Vagina (tissue), 2 donors: ENCODE results near the gene AGBL4. TPM values are rescaled to one million over a fixed set of nuclear protein-coding genes. Genes with fewer than 3 reads are reported as not detected.

ENCODE experiments used
- DNase-seq, 2 donors: peaks; one replicate each; pipeline ENCODE4 v3.0.0-alpha.2; 2017; ENCODE audit errors: extremely low spot score in 2 of 2
- H3K27ac ChIP-seq: fragments of 200-600 bp; sonication (generic); one replicate; pipeline ENCODE4 v1.5.1; 2019
- H3K27me3 ChIP-seq: fragments of 200-600 bp; sonication (generic); one replicate; pipeline ENCODE4 v1.5.1; 2019
- H3K36me3 ChIP-seq, 2 donors: fragments of 200-600 bp; sonication (generic); one replicate each; pipeline ENCODE4 v1.5.1; 2017 to 2019
- H3K4me1 ChIP-seq: fragments of 200-600 bp; sonication (generic); one replicate; pipeline ENCODE4 v1.5.1; 2019
- H3K4me3 ChIP-seq, 2 donors: fragments of 200-600 bp; sonication (generic); 1 replicate in 1 of 2; 2 replicates in 1 of 2; pipeline ENCODE4 v1.5.1; 2016 to 2019
- H3K9me3 ChIP-seq: fragments of 200-600 bp; sonication (generic); one replicate; pipeline ENCODE4 v1.5.1; 2019
- CTCF ChIP-seq, 3 experiments: fragments of 450-650 bp in 2 of 3; fragments of 200-600 bp in 1 of 3; sonication (generic) in 1 of 3; IDR thresholded peaks; one replicate each; pipeline ENCODE4 v1.5.1; 2017 to 2019; ENCODE audit warnings: antibody characterized with exemption in 3 of 3, mild to moderate bottlenecking in 2 of 3, moderate library complexity in 2 of 3
- POLR2A ChIP-seq, 2 donors: fragments of 450-650 bp; IDR thresholded peaks; one replicate each; pipeline ENCODE4 v1.6.1; 2017; ENCODE audit warnings: antibody characterized with exemption in 2 of 2, mild to moderate bottlenecking in 2 of 2, moderate library complexity in 2 of 2
- POLR2AphosphoS5 ChIP-seq, 2 donors: sonication (generic); formaldehyde crosslinking; IDR thresholded peaks; one replicate each; pipeline ENCODE4 v1.9.0; 2017; ENCODE audit warnings: antibody characterized with exemption in 2 of 2, mild to moderate bottlenecking in 2 of 2, low read depth in 1 of 2; ENCODE audit not compliant: insufficient read depth in 1 of 2
- intact Hi-C: fragments of 100-400 bp; cut with DNase I; formaldehyde crosslinking; loops from one replicate; pipeline ENCODE4 v1.15.1; 2023
- total RNA-seq: library from RNA; depleted of rRNA; stranded (reverse); fragments of >200 nt; gene quantifications from one replicate; pipeline ENCODE4 v1.2.3, GENCODE V29; 2016

Gene AGBL4
- total RNA-seq, 1 donor from 2014 or later = not detected

- Histone ChIP-seq H3K36me3 (no peaks in the 10 kb centered on the region), H3K9me3 (no peaks in the 10 kb centered on the region), H3K4me3 (no peak overlapping the region), H3K27ac (no peak overlapping the region), H3K4me1 (no peaks in the 10 kb centered on the region), H3K27me3 (no peaks in the 10 kb centered on the region)
- TF ChIP-seq POLR2AphosphoS5 (IDR thresholded peaks at IDR 0.05; ENCODE audit: insufficient read depth in 1 of 2, low read depth in 1 of 2) (no peak), POLR2A (IDR thresholded peaks at IDR 0.05) (no peak), CTCF (IDR thresholded peaks at IDR 0.05) (no peak)
- no peak for DNase-seq
- intact Hi-C loops = no loop called here
Measured at GRCh38 chr1:49136738-49137251, 887.0 kb downstream of the AGBL4 start.

GRCh38 chr1:49125746-49126145 is 898.0 kb downstream of the AGBL4 start:
- intact Hi-C loops = no loop called here
- H3K4me1 ChIP-seq = no peaks in the 10 kb centered on the region

GRCh38 chr1:49111931-49112330 is 911.8 kb downstream of the AGBL4 start:
- H3K9me3 ChIP-seq = no peaks in the 10 kb centered on the region
- intact Hi-C loops = no loop called here
- H3K36me3 ChIP-seq = no peaks in the 10 kb centered on the region
- H3K4me3 ChIP-seq = no peak overlapping the region
- no peaks in the 10 kb centered on the region for H3K4me1 ChIP-seq
- no peaks in the 10 kb centered on the region for H3K27me3 ChIP-seq
- no peak for DNase-seq
- H3K27ac ChIP-seq = no peak overlapping the region
- TF ChIP-seq POLR2A (IDR thresholded peaks at IDR 0.05) = no peak

More at GRCh38 chr1:49125746-49126145, 898.0 kb downstream of the AGBL4 start:
- no peak for DNase-seq
- H3K27me3 ChIP-seq = no peaks in the 10 kb centered on the region
- no peaks in the 10 kb centered on the region for H3K9me3 ChIP-seq
- H3K4me3 ChIP-seq = no peak overlapping the region
- no peak overlapping the region for H3K27ac ChIP-seq
- no peaks in the 10 kb centered on the region for H3K36me3 ChIP-seq
- TF ChIP-seq POLR2AphosphoS5 (IDR thresholded peaks at IDR 0.05; ENCODE audit: insufficient read depth in 1 of 2, low read depth in 1 of 2) = no peak
- no peak for TF ChIP-seq CTCF (IDR thresholded peaks at IDR 0.05)
- no peak for TF ChIP-seq POLR2A (IDR thresholded peaks at IDR 0.05)

- H3K4me3 ChIP-seq = no peak overlapping the region
- no peaks in the 10 kb centered on the region for H3K9me3 ChIP-seq
- no peak for DNase-seq
- H3K27ac ChIP-seq = no peak overlapping the region
- H3K4me1 ChIP-seq = no peaks in the 10 kb centered on the region
- no peaks in the 10 kb centered on the region for H3K36me3 ChIP-seq
- H3K27me3 ChIP-seq = no peaks in the 10 kb centered on the region
- TF ChIP-seq CTCF (IDR thresholded peaks at IDR 0.05) = no peak
- TF ChIP-seq POLR2AphosphoS5 (IDR thresholded peaks at IDR 0.05; ENCODE audit: insufficient read depth in 1 of 2, low read depth in 1 of 2) = no peak
- TF ChIP-seq POLR2A (IDR thresholded peaks at IDR 0.05) = no peak
- intact Hi-C loops = no loop called here
Measured at GRCh38 chr1:49106445-49106844, 917.3 kb downstream of the AGBL4 start.

- TF ChIP-seq POLR2A (IDR thresholded peaks at IDR 0.05) (no peak), CTCF (IDR thresholded peaks at IDR 0.05) (no peak), POLR2AphosphoS5 (IDR thresholded peaks at IDR 0.05; ENCODE audit: insufficient read depth in 1 of 2, low read depth in 1 of 2) (no peak)
- no peaks in the 10 kb centered on the region for H3K9me3 ChIP-seq
- H3K4me3 ChIP-seq = no peak overlapping the region
- H3K27me3 ChIP-seq = no peaks in the 10 kb centered on the region
- H3K27ac ChIP-seq = no peak overlapping the region
- no peaks in the 10 kb centered on the region for H3K36me3 ChIP-seq
- intact Hi-C loops = no loop called here
- H3K4me1 ChIP-seq = no peaks in the 10 kb centered on the region
- no peak for DNase-seq
Measured at GRCh38 chr1:49104575-49104974, 919.2 kb downstream of the AGBL4 start.
